Neural progenitor cell (in vitro differentiated cells): Measurements from ENCODE around the gene SSC5D. TPM values are rescaled to one million over a fixed set of nuclear protein-coding genes. Genes with fewer than 3 reads are reported as not detected.

Experiments
- DNase-seq: peaks from one replicate; pipeline ENCODE4 v3.0.0-alpha.2; 2016; ENCODE audit warnings: low spot score
- H2AFZ ChIP-seq: fragments of 200-600 bp; sonication (generic); replicated peaks from 2 replicates; pipeline ENCODE4 v1.6.1; 2016; ENCODE audit warnings: antibody characterized with exemption
- H3F3A ChIP-seq: fragments of 200-600 bp; sonication (generic); 2 replicates; pipeline ENCODE4 v1.6.1; 2016; ENCODE audit warnings: antibody characterized with exemption, low read depth
- H3K27ac ChIP-seq: fragments of 200-600 bp; sonication (generic); 2 replicates; pipeline ENCODE4 v1.5.1; 2016; ENCODE audit warnings: mild to moderate bottlenecking
- H3K27me3 ChIP-seq: fragments of 200-600 bp; sonication (generic); 2 replicates; pipeline ENCODE4 v1.6.1; 2016; ENCODE audit warnings: mild to moderate bottlenecking, moderate library complexity
- H3K36me3 ChIP-seq: fragments of 200-600 bp; sonication (generic); 2 replicates; pipeline ENCODE4 v1.5.1; 2016
- H3K4me1 ChIP-seq: fragments of 200-600 bp; sonication (generic); 2 replicates; pipeline ENCODE4 v1.6.1; 2016; ENCODE audit warnings: mixed run types
- H3K4me2 ChIP-seq: fragments of 200-600 bp; sonication (generic); 2 replicates; pipeline ENCODE4 v1.6.1; 2016
- H3K4me3 ChIP-seq: fragments of 200-600 bp; sonication (generic); 2 replicates; pipeline ENCODE4 v1.5.1; 2016
- H3K79me2 ChIP-seq: fragments of 200-600 bp; sonication (generic); 2 replicates; pipeline ENCODE4 v1.6.1; 2016; ENCODE audit warnings: low read depth
- H3K9ac ChIP-seq: fragments of 200-600 bp; sonication (generic); 2 replicates; pipeline ENCODE4 v1.6.1; 2016
- H3K9me3 ChIP-seq: fragments of 200-600 bp; sonication (generic); 2 replicates; pipeline ENCODE4 v1.5.1; 2016; ENCODE audit warnings: low read depth
- H4K20me1 ChIP-seq: fragments of 200-600 bp; sonication (generic); 2 replicates; pipeline ENCODE4 v1.6.1; 2016; ENCODE audit warnings: low read depth
- H3K27ac Mint-ChIP-seq: 3 replicates; pipeline ENCODE4 v1.8.0; 2021; ENCODE audit warnings: mixed read lengths
- H3K27me3 Mint-ChIP-seq: 2 replicates; pipeline ENCODE4 v1.8.0; 2022; ENCODE audit warnings: low read depth, mild to moderate bottlenecking, inconsistent platforms, moderate library complexity, mixed read lengths; ENCODE audit not compliant: insufficient read depth
- H3K36me3 Mint-ChIP-seq: 3 replicates; pipeline ENCODE4 v1.8.0; 2021; ENCODE audit warnings: mixed read lengths
- H3K4me1 Mint-ChIP-seq: 3 replicates; pipeline ENCODE4 v1.8.0; 2021; ENCODE audit warnings: mixed read lengths
- H3K4me3 Mint-ChIP-seq: 3 replicates; pipeline ENCODE4 v1.8.0; 2021; ENCODE audit warnings: mild to moderate bottlenecking, moderate library complexity, mixed read lengths
- H3K9me3 Mint-ChIP-seq: 3 replicates; pipeline ENCODE4 v1.8.0; 2020; ENCODE audit warnings: mixed read lengths
- EZH2 ChIP-seq: fragments of 200-600 bp; sonication (generic); IDR thresholded peaks from 2 replicates; pipeline ENCODE4 v1.6.1; 2017; ENCODE audit warnings: antibody characterized with exemption, mild to moderate bottlenecking, moderate library complexity
- EZH2phosphoT487 ChIP-seq: fragments of 200-600 bp; sonication (generic); IDR thresholded peaks from 2 replicates; pipeline ENCODE4 v1.6.1; 2017; ENCODE audit warnings: antibody characterized with exemption
- total RNA-seq: library from RNA; depleted of rRNA; stranded (reverse); fragments of >200 nt; gene quantifications from 2 replicates; pipeline ENCODE4 v1.2.3, GENCODE V29; 2015; ENCODE audit warnings: low replicate concordance
- TF ChIP-seq, protein P1 (sequence below): fragments of 200-600 bp; sonication (generic); IDR thresholded peaks from 2 replicates; pipeline ENCODE4 v1.5.1; 2017; ENCODE audit warnings: antibody characterized with exemption, mild to moderate bottlenecking

Gene SSC5D
- total RNA-seq, 1 donor from 2014 or later: not detected

DNA sequence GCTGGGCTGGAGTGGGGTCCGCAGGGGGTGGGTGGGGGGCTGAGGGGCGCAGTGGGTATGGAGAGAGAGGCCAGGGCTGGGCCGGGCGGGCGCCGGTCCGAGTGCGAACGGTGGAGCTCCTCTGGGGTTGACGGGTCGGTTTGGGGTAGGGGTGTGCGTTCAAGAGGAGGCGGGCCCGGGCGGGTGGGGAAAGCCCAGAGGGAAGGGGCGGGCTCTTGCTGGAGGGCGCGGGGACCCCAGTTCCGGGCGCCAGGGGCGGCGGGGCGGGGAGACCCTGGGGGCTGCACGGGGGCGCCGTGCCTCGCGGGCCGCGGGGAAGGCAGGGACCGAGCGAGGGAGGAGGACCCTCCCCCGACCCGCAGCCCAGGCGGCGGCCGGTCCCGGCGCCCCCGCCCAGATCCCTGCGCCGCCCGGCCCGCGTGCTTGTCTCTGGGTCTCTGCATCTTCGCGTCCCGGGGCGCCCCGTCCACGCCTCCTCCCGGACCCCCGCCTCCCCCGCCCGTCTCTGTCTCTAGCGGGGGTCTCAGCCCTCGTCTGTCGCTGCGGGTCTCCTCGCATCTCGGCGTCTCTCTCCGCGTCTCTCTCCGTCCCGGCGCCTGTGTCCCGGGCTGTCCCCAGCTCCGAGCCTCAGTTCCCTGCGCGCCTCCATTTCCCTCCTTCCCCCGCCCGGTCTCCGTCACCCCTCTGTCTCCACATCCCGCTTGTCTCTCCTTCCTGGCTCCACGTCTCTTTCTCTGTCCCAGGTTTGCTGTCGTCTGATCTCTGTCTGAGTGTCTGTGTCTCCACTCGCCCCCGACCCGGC is 36.9 kb upstream of the SSC5D start:
- H3K27ac Mint-ChIP-seq: no peak overlapping the region
- H3K27me3 Mint-ChIP-seq: peaks cover 26% of the 10 kb centered on the region
- Histone ChIP-seq H3K4me1 (peaks cover 11% of the 10 kb centered on the region), H3K9me3 (no peaks in the 10 kb centered on the region), H3F3A (peaks cover 26% of the 10 kb centered on the region), H3K4me2 (peak overlapping the region; percentile 90), H4K20me1 (peaks cover 20% of the 10 kb centered on the region), H3K9ac (no peak overlapping the region), H3K79me2 (no peaks in the 10 kb centered on the region), H2AFZ (peak overlapping the region; percentile 65), H3K4me3 (peak overlapping the region; percentile 53), H3K27me3 (peaks cover 69% of the 10 kb centered on the region), H3K27ac (no peak overlapping the region), H3K36me3 (no peaks in the 10 kb centered on the region)
- H3K4me3 Mint-ChIP-seq: peak overlapping the region; percentile 87
- peaks cover 13% of the 10 kb centered on the region for H3K4me1 Mint-ChIP-seq
- TF ChIP-seq EZH2phosphoT487: peak; percentile 89
- TF ChIP-seq, protein P1, sequence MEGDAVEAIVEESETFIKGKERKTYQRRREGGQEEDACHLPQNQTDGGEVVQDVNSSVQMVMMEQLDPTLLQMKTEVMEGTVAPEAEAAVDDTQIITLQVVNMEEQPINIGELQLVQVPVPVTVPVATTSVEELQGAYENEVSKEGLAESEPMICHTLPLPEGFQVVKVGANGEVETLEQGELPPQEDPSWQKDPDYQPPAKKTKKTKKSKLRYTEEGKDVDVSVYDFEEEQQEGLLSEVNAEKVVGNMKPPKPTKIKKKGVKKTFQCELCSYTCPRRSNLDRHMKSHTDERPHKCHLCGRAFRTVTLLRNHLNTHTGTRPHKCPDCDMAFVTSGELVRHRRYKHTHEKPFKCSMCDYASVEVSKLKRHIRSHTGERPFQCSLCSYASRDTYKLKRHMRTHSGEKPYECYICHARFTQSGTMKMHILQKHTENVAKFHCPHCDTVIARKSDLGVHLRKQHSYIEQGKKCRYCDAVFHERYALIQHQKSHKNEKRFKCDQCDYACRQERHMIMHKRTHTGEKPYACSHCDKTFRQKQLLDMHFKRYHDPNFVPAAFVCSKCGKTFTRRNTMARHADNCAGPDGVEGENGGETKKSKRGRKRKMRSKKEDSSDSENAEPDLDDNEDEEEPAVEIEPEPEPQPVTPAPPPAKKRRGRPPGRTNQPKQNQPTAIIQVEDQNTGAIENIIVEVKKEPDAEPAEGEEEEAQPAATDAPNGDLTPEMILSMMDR: no peak
- peak; percentile 93 for TF ChIP-seq EZH2
- DNase-seq: peak; percentile 54
- no peaks in the 10 kb centered on the region for H3K9me3 Mint-ChIP-seq
- H3K36me3 Mint-ChIP-seq: no peaks in the 10 kb centered on the region

DNA sequence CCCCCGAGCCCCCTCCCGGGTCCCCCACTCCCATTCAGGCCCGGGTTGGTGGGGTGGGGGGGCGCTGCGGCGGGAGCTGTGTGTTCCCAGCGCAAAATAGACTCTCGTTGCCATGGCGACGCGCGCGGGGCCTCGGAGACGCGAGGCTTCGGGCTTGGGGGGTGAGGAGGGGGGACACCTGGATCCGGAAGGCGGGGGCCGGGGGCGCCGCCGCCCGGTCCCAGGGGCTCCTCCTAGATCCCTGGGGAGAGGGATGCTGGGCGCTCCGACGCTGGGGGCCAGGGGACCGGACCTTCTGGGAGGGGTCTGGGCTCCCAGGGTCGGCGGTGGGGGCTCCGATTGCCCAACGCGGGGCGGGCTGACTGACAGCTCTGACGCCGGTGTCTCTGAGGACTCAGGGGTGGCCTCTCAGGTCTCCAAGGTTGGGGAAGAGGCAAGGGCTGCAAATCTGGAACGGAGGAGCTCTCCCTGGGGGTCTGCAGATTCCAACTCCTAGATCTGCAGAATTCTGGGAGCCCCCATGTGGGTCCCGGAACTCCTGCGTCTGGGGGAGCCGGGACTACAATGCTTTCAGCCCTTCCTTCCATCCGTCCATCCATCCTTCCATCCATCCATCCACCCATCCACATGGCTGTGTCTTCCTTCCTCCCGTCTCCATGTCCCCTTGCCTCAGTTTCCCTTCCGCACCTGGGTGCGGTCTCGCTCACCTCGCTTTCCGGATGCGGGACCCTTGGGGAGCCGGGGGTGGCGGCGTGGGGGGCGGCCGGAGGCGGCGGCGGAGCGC is 36.1 kb upstream of the SSC5D start:
- Histone ChIP-seq H4K20me1 (peaks cover 20% of the 10 kb centered on the region), H3K4me3 (peak overlapping the region; percentile 53), H3F3A (peaks cover 21% of the 10 kb centered on the region), H3K9me3 (no peaks in the 10 kb centered on the region), H2AFZ (no peak overlapping the region), H3K79me2 (no peaks in the 10 kb centered on the region), H3K27ac (no peak overlapping the region), H3K4me1 (peaks cover 11% of the 10 kb centered on the region), H3K27me3 (peaks cover 61% of the 10 kb centered on the region), H3K4me2 (peak overlapping the region; percentile 90), H3K36me3 (no peaks in the 10 kb centered on the region), H3K9ac (no peak overlapping the region)
- H3K4me1 Mint-ChIP-seq: peaks cover 13% of the 10 kb centered on the region
- H3K36me3 Mint-ChIP-seq: no peaks in the 10 kb centered on the region
- H3K27me3 Mint-ChIP-seq: peaks cover 26% of the 10 kb centered on the region
- peak overlapping the region; percentile 87 for H3K4me3 Mint-ChIP-seq
- no peak overlapping the region for H3K27ac Mint-ChIP-seq
- TF ChIP-seq EZH2: peak; percentile 76
- TF ChIP-seq, protein P1: no peak
- peak; percentile 12 for TF ChIP-seq EZH2phosphoT487
- DNase-seq: peak; percentile 72
- H3K9me3 Mint-ChIP-seq: no peaks in the 10 kb centered on the region

DNA sequence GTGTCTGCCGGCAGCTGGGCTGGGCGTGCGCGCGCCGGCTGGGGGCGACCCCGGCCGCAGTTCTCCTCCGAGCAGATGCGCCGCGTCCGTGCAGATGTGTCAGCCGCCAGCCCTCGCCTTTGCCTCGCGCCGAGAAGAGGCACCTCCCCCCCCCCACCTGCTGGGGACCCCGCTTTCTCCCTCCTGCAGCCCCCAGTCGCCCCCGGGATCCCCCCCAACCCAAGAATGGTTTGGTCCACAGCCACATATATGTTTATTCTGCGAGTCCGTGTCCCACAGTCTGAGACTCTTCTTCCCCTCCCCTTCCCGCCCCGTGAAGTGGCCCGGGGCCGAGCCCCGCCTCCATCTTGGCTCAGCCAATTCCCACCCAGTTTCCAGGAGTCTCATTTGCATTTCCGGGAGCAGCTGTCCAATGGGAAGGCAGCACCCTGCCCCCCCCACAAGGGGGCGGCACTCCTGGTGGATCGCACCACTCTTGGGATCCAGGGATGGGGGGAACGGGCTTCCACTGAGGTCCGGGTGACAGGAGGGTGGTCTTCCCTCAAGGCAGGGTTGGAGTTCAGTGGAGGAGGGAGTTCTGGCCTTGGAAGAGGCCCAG is 35.4 kb upstream of the SSC5D start:
- Histone ChIP-seq H4K20me1 (peaks cover 20% of the 10 kb centered on the region), H3K9ac (no peak overlapping the region), H3K4me1 (peaks cover 11% of the 10 kb centered on the region), H3K4me2 (peak overlapping the region; percentile 90), H3K79me2 (no peaks in the 10 kb centered on the region), H3K9me3 (no peaks in the 10 kb centered on the region), H3K36me3 (no peaks in the 10 kb centered on the region), H3K4me3 (peak overlapping the region; percentile 53), H3K27me3 (peaks cover 54% of the 10 kb centered on the region), H3K27ac (no peak overlapping the region), H3F3A (peaks cover 14% of the 10 kb centered on the region), H2AFZ (no peak overlapping the region)
- peak; percentile 94 for DNase-seq
- TF ChIP-seq, protein P1: no peak
- TF ChIP-seq EZH2 (no peak), EZH2phosphoT487 (no peak)
- Mint-ChIP-seq H3K4me3 (peak overlapping the region; percentile 63), H3K4me1 (peaks cover 15% of the 10 kb centered on the region), H3K27me3 (peaks cover 26% of the 10 kb centered on the region), H3K27ac (no peak overlapping the region), H3K9me3 (no peaks in the 10 kb centered on the region), H3K36me3 (no peaks in the 10 kb centered on the region)
